HG03135 (cell line): ENCODE results near the gene MRPS16.

Source experiments
- ATAC-seq: cut with Tn5 transposase; IDR thresholded peaks from one replicate; pipeline ENCODE4 v1.9.1; 2021; ENCODE audit warnings: mild to moderate bottlenecking, moderate library complexity; ENCODE audit not compliant: unreplicated experiment

Gene MRPS16

DNA sequence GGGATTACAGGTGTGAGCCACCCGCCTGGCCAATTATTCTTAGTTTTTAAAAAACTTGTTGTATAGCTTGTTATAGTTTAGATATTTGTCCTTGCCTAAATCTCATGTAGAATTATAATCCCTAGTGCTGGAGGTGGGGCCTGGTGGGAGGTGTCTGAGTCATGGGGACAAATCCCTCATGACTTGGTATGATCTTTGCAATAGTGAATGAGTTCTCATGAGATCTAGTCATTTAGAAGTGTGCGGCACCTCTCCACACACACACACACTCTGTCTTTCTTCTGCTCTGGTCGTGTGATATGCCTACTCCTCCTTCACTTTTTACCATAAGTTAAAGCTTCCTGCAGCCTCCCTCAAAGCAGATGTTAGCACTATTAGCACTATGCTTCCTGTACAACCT lies 47.4 kb downstream of the MRPS16 start:
- no peak for ATAC-seq
